Breast epithelium (tissue), 4 donors: ENCODE results near the gene LSM10. TPM values are rescaled to one million over a fixed set of nuclear protein-coding genes. Genes with fewer than 3 reads are reported as not detected.
A peak's percentile ranks its signal among the peaks of the same experiment; 100 is the strongest.

Experiments used
- DNase-seq, 2 donors: peaks; one replicate each; pipeline ENCODE4 v3.0.0-alpha.2; 2019; ENCODE audit warnings: low spot score in 2 of 2
- H3K27ac ChIP-seq, 2 donors: fragments of 200-600 bp; sonication (generic) in 1 of 2; one replicate each; pipeline ENCODE4 v1.5.1; 2016 to 2019; ENCODE audit warnings: mild to moderate bottlenecking in 1 of 2
- H3K27me3 ChIP-seq, 2 donors: fragments of 200-600 bp; sonication (generic) in 1 of 2; one replicate each; pipeline versions ENCODE4 v1.5.1 to v1.6.0; 2017 to 2019; ENCODE audit warnings: control low read depth in 1 of 2, mild to moderate bottlenecking in 1 of 2
- H3K36me3 ChIP-seq: fragments of 200-600 bp; one replicate; pipeline ENCODE4 v1.5.1; 2019
- H3K4me1 ChIP-seq, 2 donors: fragments of 200-600 bp; sonication (generic); one replicate each; pipeline ENCODE4 v1.5.1; 2016 to 2019; ENCODE audit warnings: control low read depth in 1 of 2
- H3K4me3 ChIP-seq, 3 donors: fragments of 200-600 bp; sonication (generic); 1 replicate in 2 of 3; 2 replicates in 1 of 3; pipeline ENCODE4 v1.5.1; 2016 to 2019; ENCODE audit warnings: mild to moderate bottlenecking in 3 of 3, moderate library complexity in 2 of 3
- H3K9me3 ChIP-seq, 2 donors: fragments of 200-600 bp; sonication (generic) in 1 of 2; one replicate each; pipeline ENCODE4 v1.5.1; 2016 to 2019; ENCODE audit warnings: control low read depth in 1 of 2
- CTCF ChIP-seq, 3 donors: fragments of 450-650 bp; IDR thresholded peaks; one replicate each; pipeline ENCODE4 v1.5.1; 2016 to 2017; ENCODE audit warnings: antibody characterized with exemption in 3 of 3, mild to moderate bottlenecking in 3 of 3, moderate library complexity in 3 of 3
- POLR2A ChIP-seq: fragments of 450-650 bp; IDR thresholded peaks from one replicate; pipeline ENCODE4 v1.6.1; 2016; ENCODE audit warnings: antibody characterized with exemption, mild to moderate bottlenecking, moderate library complexity
- POLR2AphosphoS5 ChIP-seq, 3 donors: sonication (generic); formaldehyde crosslinking; IDR thresholded peaks; one replicate each; pipeline ENCODE4 v1.6.1; 2017; ENCODE audit warnings: antibody characterized with exemption in 3 of 3
- intact Hi-C: fragments of 100-400 bp; cut with DNase I; formaldehyde crosslinking; loops from one replicate; pipeline ENCODE4 v1.15.1; 2023; ENCODE audit warnings: low total_unique reads
- total RNA-seq, 3 donors: library from RNA; depleted of rRNA; stranded (reverse); fragments of >200 nt; gene quantifications; one replicate each; pipeline ENCODE4 v1.1.0, GENCODE V29; 2016

The LSM10 gene
- total RNA-seq, 3 donors from 2014 or later, result 31.8 to 49.5 (median 39.7) TPM

GRCh38 chr1:36414384-36414783 lies 16.7 kb upstream of the LSM10 start:
- DNase-seq, result no peak
- no peaks in the 10 kb centered on the region for H3K9me3 ChIP-seq
- no peak overlapping the region for H3K4me3 ChIP-seq
- no peak for TF ChIP-seq POLR2AphosphoS5 (IDR thresholded peaks at IDR 0.05)
- TF ChIP-seq CTCF (IDR thresholded peaks at IDR 0.05), result no peak
- TF ChIP-seq POLR2A, result no peak
- H3K36me3 ChIP-seq, result no peaks in the 10 kb centered on the region
- intact Hi-C loops, result no loop called here
- H3K27me3 ChIP-seq, result no peaks in the 10 kb centered on the region
- H3K4me1 ChIP-seq, result no peaks in the 10 kb centered on the region
- H3K27ac ChIP-seq, result no peak overlapping the region

- Histone ChIP-seq H3K9me3 (no peaks in the 10 kb centered on the region), H3K4me1 (no peaks in the 10 kb centered on the region)
- intact Hi-C loops, result no loop called here
Observed at GRCh38 chr1:36411674-36412648, 14.3 kb upstream of the LSM10 start.

GRCh38 chr1:36408479-36408878 lies 10.8 kb upstream of the LSM10 start:
- H3K9me3 ChIP-seq, result no peaks in the 10 kb centered on the region
- peak in 1 of 2 donors; percentile 57 for DNase-seq
- no peak overlapping the region for H3K4me3 ChIP-seq
- no peaks in the 10 kb centered on the region for H3K27me3 ChIP-seq
- intact Hi-C loops, result no loop called here
- H3K4me1 ChIP-seq, result no peaks in the 10 kb centered on the region
- H3K27ac ChIP-seq, result peak overlapping the region; percentile 43 to 48
- TF ChIP-seq POLR2AphosphoS5 (IDR thresholded peaks at IDR 0.05), result peak in 1 of 3 donors; percentile 21
- no peak for TF ChIP-seq POLR2A
- no peaks in the 10 kb centered on the region for H3K36me3 ChIP-seq

More at GRCh38 chr1:36411674-36412648, 14.3 kb upstream of the LSM10 start:
- Histone ChIP-seq H3K4me3 (no peak overlapping the region), H3K27me3 (no peaks in the 10 kb centered on the region), H3K27ac (no peak overlapping the region), H3K36me3 (no peaks in the 10 kb centered on the region)
- no peak for TF ChIP-seq CTCF (IDR thresholded peaks at IDR 0.05)
- TF ChIP-seq POLR2AphosphoS5 (IDR thresholded peaks at IDR 0.05), result no peak
- TF ChIP-seq POLR2A, result no peak
- DNase-seq, result no peak

GRCh38 chr1:36406440-36406839 lies 8.7 kb upstream of the LSM10 start:
- H3K4me1 ChIP-seq, result no peaks in the 10 kb centered on the region
- TF ChIP-seq CTCF (IDR thresholded peaks at IDR 0.05), result no peak
- no peak for TF ChIP-seq POLR2A
- TF ChIP-seq POLR2AphosphoS5 (IDR thresholded peaks at IDR 0.05), result no peak
- H3K27me3 ChIP-seq, result no peaks in the 10 kb centered on the region
- H3K27ac ChIP-seq, result no peak overlapping the region
- no peak overlapping the region for H3K4me3 ChIP-seq
- no peaks in the 10 kb centered on the region for H3K36me3 ChIP-seq
- DNase-seq, result no peak
- H3K9me3 ChIP-seq, result no peaks in the 10 kb centered on the region
- intact Hi-C loops, result no loop called here

- TF ChIP-seq POLR2AphosphoS5 (IDR thresholded peaks at IDR 0.05) (no peak), POLR2A (no peak), CTCF (IDR thresholded peaks at IDR 0.05) (no peak)
- H3K27me3 ChIP-seq, result no peaks in the 10 kb centered on the region
- H3K9me3 ChIP-seq, result no peaks in the 10 kb centered on the region
- no peak overlapping the region for H3K27ac ChIP-seq
- no peak overlapping the region for H3K4me3 ChIP-seq
- intact Hi-C loops, result no loop called here
- no peak for DNase-seq
- no peaks in the 10 kb centered on the region for H3K4me1 ChIP-seq
- no peaks in the 10 kb centered on the region for H3K36me3 ChIP-seq
Observed at GRCh38 chr1:36402504-36402890, 4.8 kb upstream of the LSM10 start.
